ENCODE results near the gene TBCCD1.

- TF ChIP-seq CTCF (conservative IDR thresholded peaks at IDR 0.05) (no peak), EZH2 (IDR thresholded peaks at IDR 0.05; ENCODE audit: low read depth) (no peak)
These were observed 31.1 kb upstream of the TBCCD1 start for GRCh38 chr3:186598108-186598784.
